Measurements from ENCODE around the gene C1orf50. TPM values are rescaled to one million over a fixed set of nuclear protein-coding genes. Genes with fewer than 3 reads are reported as not detected.
"Not testable (repeated sequence)": the region's sequence is repeated elsewhere in the genome, so short reads cannot be mapped to it uniquely, and the experiment has no call there.

Gene C1orf50
- total RNA-seq, 2 experiments from 2014 or later, result 4.1 to 4.7 TPM

DNA sequence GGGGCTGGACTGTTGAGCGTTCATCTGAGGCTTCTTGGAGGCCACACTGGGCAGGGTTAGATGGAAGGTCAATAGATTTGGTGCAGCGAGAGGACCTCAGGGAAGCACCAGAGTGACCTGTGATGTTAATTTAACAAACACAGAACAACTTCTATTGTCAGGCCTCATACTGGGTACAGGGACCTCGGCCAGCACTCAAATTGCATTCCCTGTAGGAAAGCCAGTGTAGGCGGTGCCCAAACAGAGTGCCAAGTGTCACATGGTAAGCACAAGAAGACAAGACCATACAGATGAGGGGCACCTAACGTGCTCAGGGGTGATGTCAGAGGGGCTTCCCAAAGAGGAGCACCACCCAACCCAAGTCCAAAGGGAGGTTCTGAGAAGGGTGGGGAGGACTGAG is 19.0 kb downstream of the C1orf50 start:
- H3K36me3 Mint-ChIP-seq (ENCODE audit: low read depth), result peaks cover 9% of the 10 kb centered on the region
- no peak for DNase-seq
- intact Hi-C loops (cut with micrococcal nuclease), result no loop called here
- no peak overlapping the region for H3K27ac Mint-ChIP-seq
- peak overlapping the region; percentile 60 for H3K4me3 Mint-ChIP-seq
- no peaks in the 10 kb centered on the region for H3K9me3 Mint-ChIP-seq
- H3K4me1 Mint-ChIP-seq (ENCODE audit: low read depth), result peaks cover 13% of the 10 kb centered on the region
- H3K27me3 Mint-ChIP-seq (ENCODE audit: low read depth), result no peaks in the 10 kb centered on the region
- CTCF ChIA-PET, result no interaction called here

DNA sequence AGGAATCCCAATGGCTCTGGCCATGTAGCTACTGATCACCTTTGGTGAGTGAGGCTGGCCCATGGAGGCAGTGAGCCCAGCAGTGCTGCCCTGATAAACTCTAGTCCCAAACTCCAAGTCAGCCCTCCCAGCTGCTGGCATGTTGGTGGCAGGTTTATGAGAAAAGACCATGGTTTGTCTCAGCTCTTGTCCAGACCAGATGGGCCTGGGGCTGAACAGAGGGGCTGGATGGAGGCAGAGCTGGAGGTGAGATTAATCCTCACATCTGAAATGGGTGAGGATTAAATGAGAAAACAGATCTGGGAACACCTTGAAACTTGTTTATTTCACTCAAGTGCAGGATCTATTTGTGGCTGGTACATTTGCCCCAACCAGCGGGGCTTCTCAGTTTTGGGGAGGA is 21.0 kb downstream of the C1orf50 start:
- Mint-ChIP-seq H3K27ac (no peak overlapping the region), H3K27me3 (ENCODE audit: low read depth) (no peaks in the 10 kb centered on the region), H3K9me3 (no peaks in the 10 kb centered on the region), H3K4me1 (ENCODE audit: low read depth) (peaks cover 13% of the 10 kb centered on the region), H3K4me3 (no peak overlapping the region), H3K36me3 (ENCODE audit: low read depth) (peaks cover 4% of the 10 kb centered on the region)
- CTCF ChIA-PET, result interaction anchor here (0.5 kb wide), 1 partner anchor 169 kb away, joined by 3 read pairs; no protein-coding TSS in a partner anchor
- DNase-seq, result no peak
- intact Hi-C loops (cut with micrococcal nuclease), result no loop called here

DNA sequence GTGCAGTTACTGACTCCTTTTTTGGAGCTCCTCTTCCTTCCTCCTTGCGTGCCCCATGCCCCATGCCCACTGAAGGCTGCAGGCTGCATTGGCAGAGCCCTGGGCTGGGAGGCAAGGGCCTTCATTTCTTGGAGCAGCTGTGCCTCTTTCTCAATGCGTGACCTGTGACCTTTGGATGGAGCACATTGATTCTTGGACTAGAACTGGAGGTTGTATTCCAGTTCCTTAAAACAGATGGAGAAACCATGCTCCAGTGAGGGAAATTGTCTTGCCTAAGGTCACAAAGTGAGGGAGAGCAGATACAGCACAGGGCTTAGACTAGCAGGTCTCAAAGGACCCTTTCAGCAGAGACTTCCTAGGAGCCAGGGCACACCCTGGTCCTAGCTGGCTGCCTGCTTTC is 26.8 kb downstream of the C1orf50 start:
- intact Hi-C loops (cut with micrococcal nuclease), result no loop called here
- Mint-ChIP-seq H3K27ac (no peak overlapping the region), H3K27me3 (ENCODE audit: low read depth) (no peaks in the 10 kb centered on the region), H3K36me3 (ENCODE audit: low read depth) (no peaks in the 10 kb centered on the region), H3K9me3 (no peaks in the 10 kb centered on the region), H3K4me3 (no peak overlapping the region), H3K4me1 (ENCODE audit: low read depth) (no peaks in the 10 kb centered on the region)
- DNase-seq, result no peak
- CTCF ChIA-PET, result interaction anchor here (0.9 to 1.2 kb wide), 2 partner anchors 15 to 280 kb away, joined by 3 to 4 read pairs; no protein-coding TSS in a partner anchor

DNA sequence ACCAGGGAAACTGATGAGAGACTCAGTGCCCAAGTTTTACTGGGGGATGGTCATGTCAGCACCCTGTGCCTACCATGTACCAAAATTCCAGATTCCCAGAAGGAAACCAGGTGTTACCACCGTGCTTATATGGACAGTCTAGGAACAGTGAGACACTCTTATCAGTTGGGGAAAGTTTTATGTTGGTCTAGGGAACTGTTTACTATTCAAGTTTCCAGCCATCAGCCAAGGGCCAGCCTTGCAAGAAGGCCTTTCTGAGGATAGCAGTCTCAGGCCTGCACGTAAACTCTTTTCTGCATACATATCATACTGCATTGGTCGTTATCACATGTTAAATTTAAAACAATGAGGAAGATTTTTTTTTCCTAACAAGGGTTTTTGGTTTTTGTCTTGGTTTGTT is 30.4 kb downstream of the C1orf50 start:
- intact Hi-C loops (cut with micrococcal nuclease), result no loop called here
- Mint-ChIP-seq H3K9me3 (no peaks in the 10 kb centered on the region), H3K27ac (no peak overlapping the region), H3K27me3 (ENCODE audit: low read depth) (no peaks in the 10 kb centered on the region), H3K4me1 (ENCODE audit: low read depth) (no peaks in the 10 kb centered on the region), H3K4me3 (no peak overlapping the region), H3K36me3 (ENCODE audit: low read depth) (no peaks in the 10 kb centered on the region)
- CTCF ChIA-PET, result no interaction called here
- DNase-seq, result no peak

DNA sequence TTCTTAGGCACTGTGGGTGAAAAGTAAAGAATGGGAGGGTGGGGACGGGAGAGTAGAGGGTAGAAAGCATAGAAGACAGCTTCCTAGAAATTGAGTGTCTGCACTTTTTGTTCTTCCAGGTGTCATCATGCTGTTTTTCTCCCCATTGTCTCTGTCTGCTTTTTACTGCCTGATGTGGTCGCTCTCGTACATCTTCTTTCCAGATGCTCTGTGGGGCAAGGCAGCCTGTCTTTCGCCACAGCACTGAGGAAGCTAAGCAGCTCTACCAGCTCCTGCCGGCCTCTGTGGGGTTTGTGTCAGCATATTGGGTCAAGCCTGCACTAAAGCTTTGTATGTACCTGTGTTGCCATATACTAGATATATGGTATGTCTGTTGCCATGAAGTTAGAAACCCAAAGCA is 30.9 kb downstream of the C1orf50 start:
- intact Hi-C loops (cut with micrococcal nuclease), result no loop called here
- Mint-ChIP-seq H3K9me3 (no peaks in the 10 kb centered on the region), H3K27ac (no peak overlapping the region), H3K4me3 (no peak overlapping the region), H3K36me3 (ENCODE audit: low read depth) (no peaks in the 10 kb centered on the region), H3K27me3 (ENCODE audit: low read depth) (no peaks in the 10 kb centered on the region), H3K4me1 (ENCODE audit: low read depth) (no peaks in the 10 kb centered on the region)
- no peak for DNase-seq
- CTCF ChIA-PET, result no interaction called here

DNA sequence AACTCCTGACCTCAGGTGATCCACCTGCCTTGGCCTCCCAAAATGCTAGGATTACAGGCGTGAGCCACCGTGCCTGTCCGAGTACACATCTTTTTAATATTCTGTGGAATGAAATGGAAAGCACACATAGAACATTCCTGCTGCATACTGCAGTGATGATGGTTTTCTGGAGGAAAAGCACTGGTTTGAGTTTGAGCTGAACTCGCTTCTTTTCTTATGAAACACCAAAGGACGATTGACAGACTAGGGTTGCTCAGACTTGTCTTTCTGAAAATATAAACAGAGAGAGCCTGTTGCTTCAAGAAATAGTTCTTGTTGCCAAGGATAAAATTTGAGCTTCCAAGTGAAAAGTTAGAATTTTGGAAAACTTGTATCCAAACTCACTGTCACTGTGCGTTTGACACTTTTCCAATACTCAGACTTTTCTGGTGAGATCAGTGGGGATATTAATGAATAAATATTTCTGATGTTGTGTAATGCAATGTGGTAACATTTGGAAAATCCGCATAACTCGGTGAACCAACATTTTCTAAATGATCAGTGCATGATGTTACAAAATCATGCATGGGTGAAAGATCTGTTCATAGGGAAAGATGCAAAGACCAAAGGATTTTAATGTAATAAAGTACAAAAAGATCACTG is 34.9 kb downstream of the C1orf50 start:
- no peaks in the 10 kb centered on the region for H3K4me1 Mint-ChIP-seq (ENCODE audit: low read depth)
- H3K36me3 Mint-ChIP-seq (ENCODE audit: low read depth), result peaks cover 8% of the 10 kb centered on the region
- no peak overlapping the region for H3K4me3 Mint-ChIP-seq
- intact Hi-C loops (cut with micrococcal nuclease), result no loop called here
- no peaks in the 10 kb centered on the region for H3K27me3 Mint-ChIP-seq (ENCODE audit: low read depth)
- CTCF ChIA-PET, result no interaction called here
- no peaks in the 10 kb centered on the region for H3K9me3 Mint-ChIP-seq
- H3K27ac Mint-ChIP-seq, result no peak overlapping the region
- no peak for DNase-seq

DNA sequence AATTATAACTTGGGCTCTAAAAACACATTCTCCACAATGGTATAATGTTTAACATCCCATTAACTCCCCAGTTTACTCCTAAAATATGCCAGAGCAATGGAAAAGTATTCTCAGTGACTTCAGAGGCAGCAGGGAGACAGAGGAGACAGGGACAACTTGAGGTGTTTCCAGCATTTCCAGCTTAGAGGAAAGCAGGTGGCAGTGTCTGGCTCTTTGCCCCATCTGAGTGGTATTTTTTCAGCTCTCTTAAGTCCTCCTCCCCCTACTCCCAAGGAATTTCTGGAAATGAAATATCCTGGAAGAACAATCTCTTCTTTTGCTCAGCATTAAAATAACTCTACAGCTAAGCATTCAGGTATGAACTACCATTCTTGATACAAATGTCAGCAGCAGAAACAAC is 39.1 kb downstream of the C1orf50 start:
- H3K27ac Mint-ChIP-seq, result no peak overlapping the region
- DNase-seq, result no peak
- intact Hi-C loops (cut with micrococcal nuclease), result no loop called here
- H3K36me3 Mint-ChIP-seq (ENCODE audit: low read depth), result peaks cover 8% of the 10 kb centered on the region
- CTCF ChIA-PET, result interaction anchor here (0.5 to 0.9 kb wide), 2 partner anchors 14 to 22 kb away, joined by 3 read pairs; no protein-coding TSS in a partner anchor
- H3K4me3 Mint-ChIP-seq, result no peak overlapping the region
- no peaks in the 10 kb centered on the region for H3K9me3 Mint-ChIP-seq
- H3K27me3 Mint-ChIP-seq (ENCODE audit: low read depth), result no peaks in the 10 kb centered on the region
- H3K4me1 Mint-ChIP-seq (ENCODE audit: low read depth), result peaks cover 5% of the 10 kb centered on the region

DNA sequence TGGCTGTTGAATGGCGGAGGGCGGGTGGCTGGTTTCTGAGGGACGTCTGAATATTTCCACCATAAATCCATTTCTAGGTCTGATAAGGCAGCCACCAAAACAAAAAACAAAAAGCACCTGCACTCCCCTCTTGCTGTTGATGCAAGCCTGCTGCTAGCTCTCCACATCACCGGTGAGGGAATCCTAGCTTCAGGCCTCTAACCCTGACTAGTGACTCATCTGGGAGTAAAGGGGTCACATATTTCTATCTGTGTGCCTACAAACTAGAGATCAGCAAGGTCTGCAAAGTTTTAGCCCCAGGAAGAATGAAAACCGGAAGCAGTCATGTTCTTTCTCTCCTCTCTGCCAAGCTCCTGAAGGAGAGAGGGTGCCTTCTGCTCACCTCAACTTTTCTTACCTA is 39.5 kb downstream of the C1orf50 start:
- H3K27ac Mint-ChIP-seq, result no peak overlapping the region
- no peaks in the 10 kb centered on the region for H3K27me3 Mint-ChIP-seq (ENCODE audit: low read depth)
- H3K4me1 Mint-ChIP-seq (ENCODE audit: low read depth), result peaks cover 5% of the 10 kb centered on the region
- DNase-seq, result no peak
- peaks cover 8% of the 10 kb centered on the region for H3K36me3 Mint-ChIP-seq (ENCODE audit: low read depth)
- no peak overlapping the region for H3K4me3 Mint-ChIP-seq
- no peaks in the 10 kb centered on the region for H3K9me3 Mint-ChIP-seq
- CTCF ChIA-PET, result interaction anchor here (0.5 to 1.6 kb wide), 3 partner anchors 15 to 108 kb away, joined by 3 read pairs; no protein-coding TSS in a partner anchor
- intact Hi-C loops (cut with micrococcal nuclease), result no loop called here

DNA sequence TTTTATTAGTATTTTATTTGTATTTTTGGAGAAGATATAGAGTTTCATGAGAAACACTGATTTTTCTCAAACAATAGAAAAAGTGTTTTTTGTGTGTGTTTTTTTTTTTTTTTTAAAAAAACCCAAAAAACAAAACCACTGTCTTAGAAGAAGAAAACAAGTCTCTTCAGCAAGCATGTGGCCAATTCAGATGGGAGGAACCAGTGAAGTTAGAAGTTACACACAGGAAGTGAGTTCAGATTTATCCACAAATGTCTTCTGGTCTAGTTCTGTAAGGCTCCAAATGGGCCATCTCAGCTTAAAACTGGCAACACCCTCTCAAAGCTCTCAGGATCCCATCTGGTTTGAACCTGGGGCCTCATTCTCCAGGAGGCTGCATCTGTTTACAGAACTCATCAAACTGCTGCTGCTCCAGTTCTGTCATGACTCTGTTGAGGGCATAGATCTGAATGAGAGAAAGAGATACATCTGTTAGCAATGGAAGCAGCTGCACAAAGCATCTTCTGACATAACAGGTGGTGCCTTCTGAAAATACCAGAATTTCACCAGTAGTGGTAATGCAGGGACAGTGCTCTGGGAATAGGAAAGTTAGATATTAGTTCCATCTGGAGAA is 40.1 kb downstream of the C1orf50 start:
- Mint-ChIP-seq H3K9me3 (no peaks in the 10 kb centered on the region), H3K27ac (no peak overlapping the region), H3K27me3 (ENCODE audit: low read depth) (no peaks in the 10 kb centered on the region), H3K4me3 (no peak overlapping the region), H3K4me1 (ENCODE audit: low read depth) (peaks cover 5% of the 10 kb centered on the region), H3K36me3 (ENCODE audit: low read depth) (peaks cover 8% of the 10 kb centered on the region)
- intact Hi-C loops (cut with micrococcal nuclease), result no loop called here
- DNase-seq, result no peak
- CTCF ChIA-PET, result interaction anchor here (1.0 to 1.6 kb wide), 2 partner anchors 29 to 108 kb away, joined by 3 to 4 read pairs; no protein-coding TSS in a partner anchor

DNA sequence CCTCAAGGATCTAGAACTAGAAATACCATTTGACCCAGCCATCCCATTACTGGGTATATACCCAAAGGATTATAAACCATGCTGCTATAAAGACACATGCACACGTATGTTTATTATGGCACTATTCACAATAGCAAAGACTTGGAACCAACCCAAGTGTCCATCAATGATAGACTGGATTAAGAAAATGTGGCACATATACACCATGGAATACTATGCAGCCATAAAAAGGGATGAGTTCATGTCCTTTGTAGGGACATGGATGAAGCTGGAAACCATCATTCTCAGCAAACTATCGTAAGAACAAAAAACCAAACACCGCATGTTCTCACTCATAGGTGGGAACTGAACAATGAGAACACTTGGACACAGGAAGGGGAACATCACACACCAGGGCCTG is 47.8 kb downstream of the C1orf50 start:
- DNase-seq; CTCF ChIA-PET; H3K27me3 Mint-ChIP-seq (ENCODE audit: low read depth); H3K27ac Mint-ChIP-seq; H3K4me3 Mint-ChIP-seq; H3K36me3 Mint-ChIP-seq (ENCODE audit: low read depth); H3K9me3 Mint-ChIP-seq: not testable (repeated sequence)
- peaks cover 17% of the 10 kb centered on the region for H3K4me1 Mint-ChIP-seq (ENCODE audit: low read depth)
- intact Hi-C loops (cut with micrococcal nuclease), result loop anchor here (5.0 kb wide), 2 partner anchors 353 to 478 kb away; partner anchors contain the start of genes CCDC30 and FOXJ3

DNA sequence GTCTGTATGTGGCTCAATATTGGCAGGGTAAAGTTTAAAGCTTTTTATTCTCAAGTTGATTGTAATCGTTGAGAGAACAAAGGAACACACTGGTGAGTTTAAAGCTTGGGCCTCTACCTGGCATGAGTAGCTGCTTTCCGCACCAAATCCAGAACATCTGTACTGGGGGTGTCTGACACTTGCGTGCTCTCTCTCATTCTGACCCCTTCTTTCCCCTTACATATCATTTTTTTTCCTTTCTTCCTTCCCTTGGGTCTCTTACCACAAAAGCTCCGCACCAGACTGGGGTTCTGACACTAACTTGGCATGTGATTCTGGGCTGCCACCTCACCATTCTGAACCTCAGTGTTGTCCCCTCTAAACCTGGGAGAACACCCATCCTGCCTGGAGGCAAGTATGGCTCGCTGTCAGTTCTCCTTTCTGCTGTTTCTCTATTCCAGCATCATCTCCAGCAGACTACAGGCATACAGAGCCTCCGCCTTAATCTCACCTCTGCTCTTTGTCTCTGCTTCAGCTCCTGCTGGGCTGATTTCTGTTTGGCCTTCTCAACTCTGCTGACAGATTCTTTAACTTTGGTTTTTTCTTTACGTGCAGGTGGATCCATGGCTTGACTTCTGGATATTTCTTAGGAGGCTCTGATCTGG is 49.0 kb downstream of the C1orf50 start:
- Mint-ChIP-seq H3K36me3 (ENCODE audit: low read depth) (peaks cover 4% of the 10 kb centered on the region), H3K9me3 (no peaks in the 10 kb centered on the region), H3K4me1 (ENCODE audit: low read depth) (peaks cover 17% of the 10 kb centered on the region), H3K27ac (peak overlapping the region; percentile 77), H3K4me3 (peak overlapping the region; percentile 76), H3K27me3 (ENCODE audit: low read depth) (no peaks in the 10 kb centered on the region)
- intact Hi-C loops (cut with micrococcal nuclease), result loop anchor here (2.0 to 5.0 kb wide), 3 partner anchors 109 to 479 kb away; partner anchors contain the start of genes CCDC30 and FOXJ3
- CTCF ChIA-PET, result interaction anchor here (0.6 to 1.7 kb wide), 6 partner anchors 35 to 1534 kb away, joined by 3 to 7 read pairs (median 4); partner anchors contain the start of genes C1orf50 and P3H1
- peak; percentile 40 for DNase-seq

DNA sequence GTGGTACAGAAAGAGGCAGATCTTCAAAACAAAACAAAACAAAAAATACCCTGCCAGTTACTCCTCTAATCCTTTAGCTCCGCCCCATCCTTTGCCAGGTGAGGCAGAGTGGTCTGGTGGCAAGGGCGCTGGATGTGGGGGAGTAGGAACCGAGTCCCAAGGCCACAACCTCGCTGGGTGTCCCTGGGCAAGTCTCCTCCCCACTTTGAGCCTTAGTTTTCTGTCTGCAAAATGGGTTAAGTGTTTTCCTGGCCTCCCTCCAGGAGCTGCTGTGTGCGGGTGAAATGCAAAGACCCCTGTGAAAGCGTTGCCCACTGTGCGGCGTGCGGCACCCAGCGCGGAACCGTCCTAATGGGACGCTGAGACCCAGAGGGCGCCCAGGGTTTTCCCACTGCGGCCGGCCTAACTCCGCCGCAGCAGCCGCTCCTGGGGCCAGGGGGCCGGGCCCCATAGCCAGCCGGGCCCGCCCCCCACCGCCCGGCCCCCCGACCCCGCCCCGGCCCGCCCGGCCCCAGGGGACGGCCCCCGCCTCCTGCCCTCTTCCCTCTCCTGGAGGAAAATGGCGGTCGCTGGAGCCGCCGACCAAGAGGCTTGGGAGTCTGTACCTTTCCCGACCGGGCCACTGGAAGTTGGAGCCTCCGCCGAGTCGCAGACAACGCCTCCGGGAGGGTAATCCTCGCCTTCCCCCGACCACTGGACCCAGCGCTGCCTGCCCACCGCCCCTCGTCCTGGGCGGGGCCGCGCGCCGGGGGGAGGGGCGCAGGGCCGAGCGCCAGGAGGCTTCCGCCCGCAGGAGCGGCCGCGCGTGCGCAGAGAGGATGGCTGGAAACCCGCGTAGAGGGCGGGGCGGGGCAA is 49.8 kb downstream of the C1orf50 start, which contains the start of the genes ERMAP and SVBP:
Gene ERMAP, plus strand, starts transcription at position 538 of the 855 bp plus-strand sequence. CDS start 13,327 bp downstream, outside the sequence.
Gene SVBP, minus strand, starts transcription at position 813 of the 855 bp plus-strand sequence. CDS start 853 bp downstream, outside the sequence.
- Mint-ChIP-seq H3K4me3 (peak within 1 kb of the TSS; percentile 76), H3K9me3 (no peaks in the 10 kb centered on the region), H3K27ac (peak within 1 kb of the TSS; percentile 77), H3K4me1 (ENCODE audit: low read depth) (peaks cover 17% of the 10 kb centered on the region), H3K36me3 (ENCODE audit: low read depth) (peaks cover 4% of the 10 kb centered on the region), H3K27me3 (ENCODE audit: low read depth) (no peaks in the 10 kb centered on the region)
- DNase-seq, result peak; percentile 95
- intact Hi-C loops (cut with micrococcal nuclease), result loop anchor here (1.0 to 5.0 kb wide), 8 partner anchors 29 to 480 kb away; partner anchors contain the start of genes C1orf50, CCDC30, CFAP57 and EBNA1BP2
- CTCF ChIA-PET, result interaction anchor here (1.0 to 1.7 kb wide), 4 partner anchors 30 to 106 kb away, joined by 3 to 5 read pairs (median 3); partner anchors contain the start of genes C1orf50, P3H1 and ZNF691
